AG08395 (cell line): ENCODE data around the gene DDRGK1.
"Not testable (repeated sequence)": the region's sequence is repeated elsewhere in the genome, so short reads cannot be mapped to it uniquely, and the experiment has no call there.

Experiments used
- DNase-seq: peaks from one replicate; pipeline ENCODE4 v3.0.0; 2012; ENCODE audit warnings: mixed read lengths, low spot score

DDRGK1 gene

DNA sequence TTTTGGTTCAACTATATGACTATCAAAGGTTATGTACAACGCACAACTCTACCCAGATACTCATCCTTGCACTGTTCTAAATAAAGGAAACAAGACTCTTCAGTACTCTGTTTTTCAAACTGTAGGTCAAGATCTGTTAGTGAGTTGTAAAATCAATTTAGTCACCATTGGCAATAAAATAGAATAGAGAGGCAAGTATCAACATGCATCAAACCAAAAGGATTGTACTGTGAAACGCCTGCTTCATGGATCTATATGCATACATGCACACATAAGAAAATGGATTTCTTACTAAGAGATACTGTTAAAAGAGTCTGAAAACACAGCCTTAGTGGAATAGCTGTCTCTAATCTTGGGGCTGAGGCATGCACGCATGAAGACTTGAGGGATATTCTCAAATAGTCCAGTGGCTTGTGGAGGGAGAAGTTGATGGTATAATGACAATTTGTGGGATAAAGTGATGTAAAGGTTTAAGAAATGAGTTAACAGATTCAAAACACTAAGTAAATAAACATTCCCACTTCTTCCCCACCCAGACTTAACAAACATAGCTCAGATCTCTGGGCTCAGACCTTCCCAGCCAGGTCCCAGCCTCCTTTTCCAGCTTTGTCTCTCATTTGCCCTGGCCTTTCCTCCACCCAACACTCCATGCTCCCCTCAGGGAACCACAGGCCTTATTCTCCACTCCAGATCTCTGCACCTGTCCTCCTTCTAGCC, 20.4 kb downstream of the DDRGK1 start:
- no peak for DNase-seq

DNA sequence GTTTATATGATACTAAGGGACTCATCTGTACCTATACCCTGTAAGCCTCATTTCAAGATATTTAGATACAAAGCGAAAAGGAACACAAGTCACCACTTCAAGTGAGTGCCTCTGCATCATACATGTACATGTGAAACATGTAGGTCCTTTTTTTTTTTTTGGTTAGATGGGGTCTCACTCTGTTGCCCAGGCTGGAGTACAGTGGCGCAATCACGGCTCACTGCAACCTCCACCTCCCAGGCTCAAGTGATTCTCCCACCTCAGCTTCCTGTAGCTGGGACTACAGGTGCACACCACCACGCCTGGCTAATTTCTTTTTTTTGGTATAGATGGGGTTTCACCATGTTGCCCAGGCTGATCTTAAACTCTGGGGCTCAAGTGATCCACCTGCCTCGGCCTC, 22.1 kb downstream of the DDRGK1 start:
- DNase-seq: not testable (repeated sequence)

DNA sequence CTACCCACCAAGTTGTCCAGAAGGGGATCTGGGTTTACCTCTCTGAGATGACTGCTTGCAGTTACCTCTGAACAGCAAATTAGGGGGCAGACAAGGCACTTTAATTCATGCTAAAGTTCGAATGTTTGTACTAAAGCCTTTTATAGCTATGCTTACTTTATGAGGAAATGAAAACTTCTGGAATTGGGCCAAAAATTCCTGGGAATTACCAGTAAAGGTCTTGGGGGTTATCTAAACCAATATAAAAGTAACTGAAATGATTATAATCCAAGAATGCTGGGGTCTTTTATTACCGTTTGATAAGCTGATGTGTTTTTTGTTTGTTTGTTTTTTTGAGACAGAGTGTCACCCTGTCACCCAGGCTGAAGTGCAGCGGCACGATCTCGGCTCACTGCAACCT, 23.2 kb downstream of the DDRGK1 start:
- no peak for DNase-seq

DNA sequence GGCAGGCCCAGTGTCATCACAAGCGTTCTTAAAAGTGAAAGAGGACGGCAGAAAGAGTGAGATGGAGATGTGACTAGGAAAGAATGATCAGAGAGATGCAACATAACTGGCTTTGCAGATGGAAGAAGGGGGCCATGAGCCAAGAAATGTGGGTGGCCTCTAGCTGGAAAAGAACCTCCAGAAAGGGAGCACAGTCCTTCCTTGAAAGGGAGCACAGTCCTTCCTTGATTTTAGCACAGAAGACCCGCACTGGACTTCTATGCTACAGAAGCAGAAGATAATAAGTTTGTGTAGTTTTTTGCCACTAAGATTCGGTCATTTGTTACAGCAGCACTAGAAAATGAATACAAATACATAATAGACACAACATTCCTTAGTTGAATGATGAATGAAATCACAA, 24.2 kb downstream of the DDRGK1 start:
- DNase-seq: no peak

DNA sequence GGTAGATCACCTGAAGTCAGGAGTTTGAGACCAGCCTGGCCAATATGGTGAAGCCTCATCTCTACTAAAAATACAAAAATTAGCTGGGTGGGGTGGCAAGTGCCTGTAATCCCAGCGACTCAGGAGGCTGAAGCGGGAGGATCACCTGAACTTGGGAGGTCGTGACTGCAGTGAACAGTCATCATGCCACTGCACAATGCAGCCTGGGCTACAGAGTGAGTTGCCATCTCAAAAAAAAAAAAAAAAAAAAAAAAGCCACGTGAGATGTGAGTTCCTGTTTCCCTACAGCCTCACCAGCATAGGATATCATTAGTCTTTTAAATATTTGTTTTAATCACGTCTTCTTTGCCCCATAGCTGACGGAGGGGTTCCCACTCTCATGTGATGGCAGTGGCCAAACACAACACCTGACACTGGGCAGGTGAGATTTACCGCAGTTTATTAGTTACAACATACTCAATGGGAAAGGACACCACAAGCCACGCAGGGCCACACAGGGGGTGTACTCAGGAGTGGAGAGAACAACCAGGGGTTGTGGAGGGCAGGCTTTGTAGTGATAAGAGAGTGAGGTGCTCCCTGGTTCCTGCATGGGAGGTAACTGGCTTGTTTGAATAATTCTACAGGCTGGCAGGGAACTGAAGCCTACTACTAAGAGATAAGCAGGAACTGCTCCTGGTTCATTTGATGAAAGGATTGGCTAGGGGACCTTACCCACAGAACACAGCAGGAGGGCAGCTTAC, 26.6 kb downstream of the DDRGK1 start:
- no peak for DNase-seq

DNA sequence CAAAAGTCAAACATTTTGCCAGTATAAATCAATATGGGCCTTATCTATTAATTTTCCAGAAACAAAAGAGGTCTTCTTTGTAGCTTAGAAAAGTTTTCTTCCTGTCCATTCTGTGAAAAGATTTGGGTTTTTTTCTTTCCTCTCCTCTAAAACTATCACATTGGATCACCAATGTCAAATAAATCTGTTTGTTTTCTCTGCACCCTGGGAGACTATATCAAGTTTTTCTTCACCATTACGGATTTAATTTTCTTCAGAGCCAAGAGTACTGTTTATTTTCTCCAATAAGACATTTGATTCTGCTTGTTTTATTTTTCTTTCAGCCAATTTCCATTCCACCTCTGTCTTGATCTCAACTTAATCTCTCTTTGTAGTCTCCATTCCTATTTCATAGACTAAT, 29.2 kb downstream of the DDRGK1 start:
- DNase-seq: no peak

DNA sequence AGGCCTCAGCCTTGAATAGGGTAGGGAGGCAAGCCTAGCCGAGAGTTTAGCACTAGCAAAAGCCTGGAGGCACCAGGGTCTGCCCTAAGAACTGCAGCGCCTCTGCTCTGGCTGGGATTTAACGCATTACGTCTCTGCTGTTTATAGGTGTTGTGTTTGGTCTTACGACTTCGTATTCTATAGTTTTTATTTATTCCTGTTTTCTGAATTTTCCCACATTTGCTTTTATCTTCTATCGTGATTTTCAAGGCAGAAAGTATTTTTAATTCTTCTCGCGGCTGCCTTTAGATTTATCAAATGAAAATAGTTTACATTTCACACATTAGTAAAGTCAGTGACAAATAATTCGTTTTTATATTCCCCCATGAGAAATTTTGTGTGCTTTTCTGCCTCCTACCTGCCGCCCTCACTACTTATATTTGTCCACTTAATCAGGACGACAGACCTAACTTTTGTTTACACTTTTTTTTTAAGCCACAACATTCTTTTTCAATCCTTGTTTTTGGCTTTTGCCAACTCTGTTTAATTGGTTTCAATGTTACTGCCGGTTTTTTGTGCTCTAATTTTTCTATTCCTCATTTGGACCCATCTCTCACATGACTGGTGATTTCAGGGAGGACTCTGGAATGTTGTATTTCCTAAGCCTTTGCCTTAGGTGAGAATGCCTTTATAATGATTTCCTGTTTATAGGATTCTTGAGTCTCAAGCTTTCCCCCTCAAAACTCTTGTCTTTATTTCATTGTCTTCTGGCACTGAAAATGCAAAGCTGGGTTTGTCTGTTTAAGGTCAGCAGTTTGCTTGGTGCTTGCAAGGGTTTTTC, 29.8 kb downstream of the DDRGK1 start:
- no peak for DNase-seq

DNA sequence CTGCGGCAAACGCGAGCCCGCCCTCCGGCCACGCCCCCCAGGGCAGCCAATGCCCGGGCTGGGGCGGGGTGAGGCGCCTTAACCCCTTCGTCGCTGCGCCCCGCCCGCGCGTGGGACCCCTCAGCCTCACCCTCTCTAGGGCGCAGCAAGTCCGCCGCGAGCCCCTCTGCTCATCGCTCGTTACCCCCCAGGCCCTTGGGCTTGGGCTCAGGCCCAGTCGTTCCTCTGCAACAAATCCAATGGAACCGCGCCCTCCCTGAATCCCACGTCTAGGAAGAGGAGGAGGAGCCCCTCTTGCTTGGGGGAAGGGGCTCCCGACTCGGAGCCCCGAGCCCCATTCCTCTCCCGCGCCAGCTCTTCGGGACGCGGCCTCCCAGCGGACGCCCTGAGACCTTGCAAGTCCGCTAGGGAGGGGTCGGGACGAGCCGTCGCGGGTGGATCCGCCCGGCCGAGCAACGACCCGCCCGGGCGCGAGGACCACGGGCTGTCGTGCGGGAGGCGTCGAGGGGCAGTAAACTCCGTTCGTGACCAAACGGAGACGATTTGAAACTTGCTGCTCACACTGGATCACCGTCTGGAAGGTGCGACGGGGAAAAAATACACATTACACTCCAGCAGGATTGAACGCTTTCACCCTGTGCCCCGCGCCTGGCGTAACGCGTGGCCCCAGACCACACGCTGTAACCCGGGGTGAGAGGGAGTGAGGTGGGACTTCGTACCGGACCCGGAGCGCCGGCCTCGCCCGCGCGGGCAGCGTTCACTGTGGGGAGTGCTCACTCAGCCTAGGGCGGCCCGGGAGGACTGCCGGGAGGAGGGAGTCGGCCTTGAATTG, 30.7 kb downstream of the DDRGK1 start:
- peak; percentile 97 for DNase-seq

DNA sequence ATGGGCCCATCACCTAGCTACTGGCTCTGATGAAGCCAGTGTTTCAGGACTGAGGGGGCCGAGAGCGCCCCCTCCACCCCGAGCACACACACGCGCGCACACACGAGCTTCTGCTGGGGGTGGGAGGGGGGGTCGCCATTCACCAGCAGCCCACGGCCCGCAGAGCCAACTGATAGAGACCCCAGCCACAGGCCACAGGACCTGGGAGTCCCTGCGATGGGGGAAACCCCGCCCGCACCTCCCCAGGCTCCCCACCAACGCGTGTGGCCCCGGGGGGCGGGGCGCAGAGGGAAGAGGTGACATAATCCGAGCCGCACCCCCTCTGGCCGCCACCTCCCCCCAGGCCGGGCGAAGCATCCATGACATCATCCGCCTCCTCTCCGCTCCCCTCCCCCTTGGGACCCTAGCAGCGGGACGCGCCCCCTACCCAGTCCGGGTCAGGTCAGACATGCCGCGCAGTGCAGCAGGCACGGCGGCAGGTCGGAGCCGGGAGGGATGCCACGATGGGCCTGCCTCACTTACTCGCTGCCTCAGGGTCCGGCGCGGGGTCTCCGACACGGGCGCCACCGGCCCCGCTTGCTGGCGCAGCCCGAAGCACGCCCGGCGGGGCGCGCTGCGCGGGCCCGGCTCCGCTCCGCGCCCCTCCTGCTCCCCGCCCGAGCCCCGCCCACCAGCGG, 31.4 kb downstream of the DDRGK1 start, which contains the start of gene LZTS3:
LZTS3 (minus strand) TSS at position 617 of the 677 bp plus-strand sequence. CDS start 6,386 bp downstream, outside the sequence.
- DNase-seq: peak; percentile 83

DNA sequence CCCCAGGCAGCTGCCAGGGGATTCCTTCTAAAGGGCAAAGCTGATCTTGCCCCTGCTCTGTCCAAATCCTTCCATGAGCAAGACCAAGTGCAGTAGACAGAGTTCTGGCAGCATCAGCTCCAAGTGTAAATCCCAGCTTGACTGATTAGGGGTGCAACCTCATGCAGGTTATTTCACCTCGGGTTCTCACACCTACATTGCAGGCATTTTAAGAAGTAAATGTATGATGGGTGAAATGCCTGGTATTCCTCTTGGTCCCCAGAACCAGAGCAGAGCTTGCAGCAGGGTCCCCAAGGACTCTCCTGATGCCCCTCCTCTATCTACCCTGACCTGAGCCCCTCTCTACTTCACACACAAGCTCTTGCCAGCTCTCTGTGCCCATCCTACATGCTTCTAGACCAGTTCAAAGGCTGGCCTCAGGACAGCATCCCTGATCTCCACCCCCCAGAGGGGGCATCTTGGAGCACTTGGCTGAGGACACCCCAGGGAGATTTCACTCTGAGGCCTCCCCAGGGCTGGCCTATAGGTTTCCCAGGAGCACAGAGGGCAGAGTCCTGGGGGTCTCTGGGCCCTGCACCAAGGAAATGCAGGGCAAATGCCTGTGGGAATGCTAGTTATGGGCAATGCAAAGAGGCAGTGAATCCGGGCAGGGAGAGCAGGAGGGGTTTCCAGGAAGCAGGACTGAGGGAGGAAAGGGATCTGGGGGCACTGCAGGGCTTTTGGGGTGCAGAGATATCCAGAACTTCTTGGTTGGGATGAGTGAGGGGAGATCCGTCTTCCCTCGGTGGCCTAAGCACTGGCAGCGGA, 32.2 kb downstream of the DDRGK1 start:
- DNase-seq: no peak

DNA sequence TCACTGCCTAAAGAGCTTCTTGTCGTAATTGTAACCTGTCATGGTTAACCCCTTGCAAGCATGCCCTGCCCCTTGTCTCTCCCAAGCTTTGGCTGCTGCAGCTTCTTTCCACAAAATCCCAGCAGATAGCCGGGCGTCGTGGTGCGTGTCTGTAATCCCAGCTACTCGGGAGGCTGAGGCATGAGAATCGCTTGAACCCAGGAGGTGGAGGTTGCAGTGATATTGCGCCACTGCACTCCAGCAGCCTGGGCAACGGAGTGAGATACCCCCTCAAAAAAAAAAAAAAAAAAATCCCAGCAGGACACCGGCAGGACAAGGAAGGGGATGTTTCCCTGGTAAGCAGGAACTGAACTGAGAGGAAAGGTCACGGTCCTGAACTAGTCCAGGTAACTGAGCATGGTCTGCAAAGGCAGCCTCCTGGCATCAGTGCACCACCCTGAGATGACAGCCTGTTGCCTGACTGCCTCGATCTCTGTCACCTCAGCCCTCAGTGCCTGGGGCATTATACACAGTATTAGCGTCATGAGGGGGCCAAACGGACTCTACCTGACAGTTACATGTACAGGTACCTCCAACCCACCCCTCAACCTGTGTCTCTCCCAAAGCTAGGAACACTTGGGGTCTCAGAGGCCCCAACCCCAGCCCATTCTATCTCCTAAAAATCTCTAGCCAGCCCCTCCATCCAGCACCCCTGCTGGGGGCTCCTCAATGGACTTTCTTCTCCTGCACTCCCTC, 32.9 kb downstream of the DDRGK1 start:
- DNase-seq: no peak

DNA sequence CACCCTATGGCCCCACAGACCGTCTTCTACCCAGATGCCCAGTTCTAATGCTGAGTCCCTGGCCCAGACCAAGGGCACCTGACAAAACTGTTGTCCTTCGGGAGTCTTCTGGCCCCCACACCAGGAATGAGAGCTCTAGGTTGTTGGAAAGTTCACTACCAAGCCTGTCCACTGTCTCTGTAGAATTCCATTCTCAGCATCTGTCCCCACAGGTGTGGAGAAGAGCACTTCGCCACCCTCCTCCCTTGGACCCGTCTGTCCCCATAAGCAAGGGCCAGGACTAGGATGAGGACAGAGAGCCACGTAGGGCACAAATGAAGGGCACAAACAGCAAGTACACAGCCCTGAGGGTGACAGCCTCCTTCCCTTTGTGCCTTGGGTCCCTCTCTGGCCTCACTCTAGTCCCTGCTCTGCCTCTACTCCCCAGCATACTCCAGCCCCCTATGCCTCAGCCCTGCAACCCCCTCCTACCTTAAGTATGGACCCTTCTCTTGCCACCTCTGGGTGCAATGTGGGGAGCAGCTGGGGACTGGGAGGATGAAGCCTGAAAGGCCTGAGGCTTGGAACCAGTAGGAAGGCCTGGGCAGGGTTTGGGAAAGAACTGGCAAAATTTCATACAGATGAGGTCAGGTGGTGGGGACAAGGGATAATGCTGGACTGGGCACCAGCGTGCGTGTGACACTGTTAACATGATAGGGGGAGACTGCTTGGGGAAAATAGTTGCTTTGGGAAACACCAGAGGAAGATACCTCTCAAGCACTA, 35.5 kb downstream of the DDRGK1 start:
- DNase-seq: no peak

DNA sequence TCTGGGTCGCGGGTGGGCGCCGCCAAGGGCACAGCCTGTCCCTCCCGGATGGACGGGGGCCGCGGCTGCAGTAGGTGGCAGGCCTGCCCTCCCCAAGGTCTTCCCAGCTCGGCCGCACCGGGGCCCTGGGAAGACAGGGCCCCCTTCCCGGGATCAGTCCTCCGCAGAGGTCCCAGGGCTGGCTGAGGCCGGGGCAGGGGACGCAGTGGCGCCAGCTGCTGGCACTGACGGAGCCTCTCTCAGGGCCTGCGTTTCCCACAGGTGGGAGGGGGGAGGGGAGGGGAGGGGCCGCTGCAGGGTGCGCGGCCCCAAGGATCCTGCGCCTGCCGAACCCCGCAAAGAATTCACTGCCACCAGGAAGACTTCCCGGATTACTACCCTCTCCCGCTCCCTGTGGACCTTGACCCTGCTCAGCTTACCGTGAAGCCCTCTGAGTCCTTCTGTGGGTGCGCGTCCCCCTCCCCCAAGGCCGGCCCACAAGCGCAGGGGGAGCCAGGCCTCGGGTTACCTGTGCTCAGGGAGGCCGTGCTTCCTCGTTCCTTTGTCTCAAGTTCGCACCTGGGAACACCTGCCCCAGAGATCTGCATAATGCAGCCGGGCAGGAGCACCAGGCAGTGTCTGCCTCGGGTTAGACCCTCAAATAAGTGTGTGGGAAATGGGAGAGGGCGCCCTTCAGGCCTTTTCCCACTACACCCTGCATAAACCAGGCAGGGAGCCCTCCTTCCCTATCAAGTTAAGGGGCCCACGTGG, 36.2 kb downstream of the DDRGK1 start:
- no peak for DNase-seq

DNA sequence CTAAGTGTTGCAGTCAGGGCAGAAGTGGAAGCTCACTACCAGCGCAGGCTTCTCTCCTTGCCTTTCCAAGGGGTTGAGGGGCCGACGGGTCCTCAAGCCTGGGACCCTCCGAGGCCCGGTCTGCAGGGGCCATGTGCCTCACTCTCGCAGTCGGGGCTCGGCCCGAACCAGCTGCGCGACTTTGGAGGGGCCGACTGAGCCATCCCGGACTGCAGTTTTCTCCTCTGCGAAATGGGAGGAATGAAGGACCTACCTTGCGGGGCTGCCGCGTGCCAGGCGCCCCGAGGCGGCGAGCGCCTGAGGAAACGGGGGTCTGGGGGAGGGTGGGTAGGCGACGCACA, 36.8 kb downstream of the DDRGK1 start:
- DNase-seq: no peak

DNA sequence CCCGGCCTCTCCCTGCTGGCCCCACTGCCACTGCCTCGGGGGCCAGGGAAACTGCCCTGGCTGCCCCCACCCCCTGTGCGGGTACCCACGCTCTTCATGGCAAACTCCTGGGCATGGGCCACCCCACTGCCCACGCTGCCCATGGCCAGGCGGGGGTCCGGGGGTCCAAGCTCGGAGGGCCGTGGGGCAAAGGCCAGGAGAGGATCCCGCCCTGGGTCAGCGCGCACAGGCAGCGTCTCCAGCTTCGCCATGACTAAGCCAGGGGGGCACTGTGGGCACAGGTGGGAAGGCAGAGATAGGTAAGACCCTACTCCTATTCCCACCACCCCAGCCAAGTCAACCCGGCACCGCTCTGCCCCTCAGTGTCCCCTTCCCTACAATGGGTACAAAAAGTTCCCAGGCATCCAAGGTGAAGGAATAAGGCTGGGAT, 37.6 kb downstream of the DDRGK1 start:
- no peak for DNase-seq

DNA sequence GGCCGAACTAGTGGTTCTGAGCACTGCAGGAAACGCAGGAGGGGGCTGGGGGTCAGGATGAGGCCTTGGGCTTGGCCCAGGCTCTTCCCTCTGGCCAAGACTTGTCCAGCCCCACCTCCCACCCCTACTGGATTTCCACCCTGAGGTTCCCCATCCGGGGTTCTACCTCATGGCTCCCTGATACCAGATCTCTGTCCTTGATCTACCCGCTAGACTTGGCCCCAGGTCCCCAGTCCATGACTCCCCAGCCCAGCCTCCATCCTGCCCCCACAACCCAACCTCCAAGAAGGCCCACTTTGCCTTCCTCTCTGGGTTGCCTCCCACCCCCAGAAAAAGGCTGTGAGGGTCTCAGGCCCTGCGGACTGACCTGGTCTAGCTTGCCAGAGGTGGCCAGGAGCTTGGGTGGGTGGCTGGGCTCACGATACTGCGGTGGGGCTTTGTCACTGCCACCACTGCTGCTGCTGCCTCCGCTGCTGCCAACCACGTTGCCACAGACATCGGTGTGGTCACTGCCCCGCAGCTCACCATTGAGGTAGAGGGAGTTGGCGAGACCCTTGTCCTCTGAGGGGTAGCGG, 38.1 kb downstream of the DDRGK1 start:
- no peak for DNase-seq

DNA sequence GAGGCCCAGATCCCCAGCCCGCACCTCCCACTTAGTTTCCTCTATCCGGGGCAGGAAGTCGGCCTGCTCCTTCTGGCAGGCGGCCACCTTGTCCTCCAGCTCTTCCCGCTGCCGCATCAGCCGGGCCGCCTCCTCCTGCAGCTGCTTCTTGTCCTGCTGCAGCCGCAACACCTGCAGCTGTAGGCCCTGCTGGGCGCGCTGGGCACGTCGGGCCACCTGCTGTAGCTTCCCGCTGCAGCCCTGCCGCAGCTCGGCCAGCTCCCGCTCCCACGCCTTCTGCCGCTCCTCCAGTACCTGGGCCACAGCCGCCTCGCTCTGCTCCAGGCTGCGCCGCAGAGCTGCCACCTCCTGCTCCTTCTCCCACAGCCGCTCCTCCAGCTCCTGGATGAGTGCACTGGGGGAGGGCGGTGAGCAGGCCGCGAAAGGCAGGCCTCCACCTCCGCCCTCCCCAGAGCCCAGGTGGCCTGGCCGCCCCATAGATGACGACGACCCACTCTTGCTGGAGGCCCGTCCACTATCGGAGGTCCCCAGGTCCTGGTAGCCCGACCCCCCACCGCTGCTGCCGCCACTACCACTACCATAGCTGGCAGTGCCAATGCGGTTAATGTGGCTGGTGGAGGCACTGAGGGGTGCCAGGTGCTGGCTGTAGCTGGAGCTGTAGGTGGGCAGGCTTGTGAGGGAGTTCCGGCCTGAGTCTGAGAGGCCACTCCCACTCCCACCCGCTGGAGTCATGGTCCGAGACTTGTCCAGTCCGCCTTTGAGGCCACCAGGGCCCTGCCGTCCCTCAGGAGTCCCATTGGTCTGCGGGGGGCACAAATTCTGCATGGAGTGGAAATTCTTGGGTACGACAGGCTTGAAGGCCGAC, 38.8 kb downstream of the DDRGK1 start:
- DNase-seq: peak; percentile 52
